ENCODE results near the gene NAPG. TPM values are rescaled to one million over a fixed set of nuclear protein-coding genes. Genes with fewer than 3 reads are reported as not detected.

The NAPG gene
- total and polyA plus RNA-seq, 10 of the 15 experiments (the other 5 are each of a cell fraction or from before 2014, with no cell fraction given), result 20.5 to 34.8 (median 24.0) TPM

DNA sequence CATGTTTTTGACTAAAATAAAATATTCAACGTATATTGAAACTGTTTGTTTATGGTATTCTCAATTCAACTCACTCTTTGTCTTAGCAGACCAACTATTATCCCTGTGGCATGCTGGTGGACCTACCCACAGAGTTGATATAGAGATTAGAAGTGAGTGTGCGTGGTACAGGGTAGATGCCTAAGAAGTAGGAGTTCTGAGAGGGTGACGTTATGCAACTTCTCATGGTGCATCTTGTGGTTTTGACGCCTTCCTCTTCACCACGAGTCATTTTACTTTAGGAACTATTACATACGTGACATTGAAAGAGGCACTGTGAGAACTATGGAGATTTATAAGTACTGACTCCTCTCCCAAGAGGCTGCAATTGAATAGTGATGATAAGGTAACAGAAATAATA is 26.6 kb upstream of the NAPG start:
- H3K27me3 ChIP-seq (replicated peaks in 1 of 2; ENCODE audit: control insufficient read depth in 2 of 2, insufficient read depth in 2 of 2, low read length in 1 of 2), result no peaks in the 10 kb centered on the region; a peak in 2 of 4 replicates
- H3K36me3 ChIP-seq (ENCODE audit: control insufficient read depth in 2 of 2, insufficient read depth in 2 of 2, low read length in 1 of 2), result no peaks in the 10 kb centered on the region
- H4K20me1 ChIP-seq (ENCODE audit: control insufficient read depth, insufficient read depth), result no peaks in the 10 kb centered on the region
- no peak for FAIRE-seq
- no peak overlapping the region for H3K9ac ChIP-seq (ENCODE audit: control insufficient read depth, insufficient read depth, low read length)
- no peak overlapping the region for H3K4me3 ChIP-seq
- in situ Hi-C loops (cut with MboI), result no loop called here
- ChIA-PET CTCF (no interaction called here), SMC1A (ENCODE audit: uncharacterized antibody, unreplicated experiment) (interaction anchor here (1.2 to 11.3 kb wide), 4 partner anchors 18 to 526 kb away, joined by 3 to 67 read pairs (median 6); no protein-coding TSS in a partner anchor), POLR2A (no interaction called here), RAD21 (ENCODE audit: unreplicated experiment) (no interaction called here)
- no TSS peak for BruUV-seq (replicated peaks)
- TF ChIP-seq JUNB (IDR thresholded peaks at IDR 0.05) (no peak), MEF2B (IDR thresholded peaks at IDR 0.05; ENCODE audit: partially characterized antibody, poor library complexity, severe bottlenecking) (peak; percentile 46), DPF2 (IDR thresholded peaks at IDR 0.05) (0 out of 2 replicates have a peak, but pooled peaks have one; percentile 45), ATF7 (IDR thresholded peaks at IDR 0.05; ENCODE audit: low read depth) (peak; percentile 93), MTA2 (IDR thresholded peaks at IDR 0.05; ENCODE audit: low read depth) (peak; percentile 57; the same call in 1 of the 2 replicates), MLLT1 (IDR thresholded peaks at IDR 0.05) (0 out of 2 replicates have a peak, but pooled peaks have one; percentile 38), SMC3 (IDR thresholded peaks at IDR 0.05; ENCODE audit: borderline replicate concordance, low read length) (no peak), HDGF (IDR thresholded peaks at IDR 0.05) (no peak), BMI1 (IDR thresholded peaks at IDR 0.05; ENCODE audit: borderline replicate concordance) (peak; percentile 57; the same call in 1 of the 2 replicates), RUNX3 (IDR thresholded peaks at IDR 0.05; ENCODE audit: low read length) (peak; percentile 55; the same call in 1 of the 2 replicates), IKZF1 (conservative IDR thresholded peaks at IDR 0.05) (peak; percentile 55; the same call in 1 of the 2 replicates), MAX (IDR thresholded peaks at IDR 0.05; ENCODE audit: low read depth, low read length) (no peak), IKZF2 (IDR thresholded peaks at IDR 0.05) (peak; percentile 49 to 60; a peak in 2 of 4 replicates), CBFB (IDR thresholded peaks at IDR 0.05; ENCODE audit: low read depth) (no peak), CREB1 (IDR thresholded peaks at IDR 0.05; ENCODE audit: low read depth) (no peak), BHLHE40 (IDR thresholded peaks at IDR 0.05; ENCODE audit: borderline replicate concordance in 1 of 2, low read depth in 2 of 2, low read length in 1 of 2) (peak in 1 of 2 experiments; percentile 21; a peak in 1 of 4 replicates), EP300 (IDR thresholded peaks at IDR 0.05; ENCODE audit: borderline replicate concordance in 1 of 2, control insufficient read depth in 1 of 2, low read depth in 2 of 2, low read length in 2 of 2) (peak in 1 of 2 experiments; percentile 60; a peak in 1 of 4 replicates), SPI1 (IDR thresholded peaks at IDR 0.05; ENCODE audit: borderline replicate concordance, insufficient read depth, low read depth, low read length) (no peak), NFYA (IDR thresholded peaks at IDR 0.05; ENCODE audit: borderline replicate concordance, low read depth, low read length) (no peak), CEBPB (IDR thresholded peaks at IDR 0.05; ENCODE audit: borderline replicate concordance in 1 of 2, low read depth in 2 of 2, low read length in 2 of 2) (no peak), HDAC6 (IDR thresholded peaks at IDR 0.05; ENCODE audit: unreplicated experiment) (no peak)
- TF ChIP-seq, protein P1, sequence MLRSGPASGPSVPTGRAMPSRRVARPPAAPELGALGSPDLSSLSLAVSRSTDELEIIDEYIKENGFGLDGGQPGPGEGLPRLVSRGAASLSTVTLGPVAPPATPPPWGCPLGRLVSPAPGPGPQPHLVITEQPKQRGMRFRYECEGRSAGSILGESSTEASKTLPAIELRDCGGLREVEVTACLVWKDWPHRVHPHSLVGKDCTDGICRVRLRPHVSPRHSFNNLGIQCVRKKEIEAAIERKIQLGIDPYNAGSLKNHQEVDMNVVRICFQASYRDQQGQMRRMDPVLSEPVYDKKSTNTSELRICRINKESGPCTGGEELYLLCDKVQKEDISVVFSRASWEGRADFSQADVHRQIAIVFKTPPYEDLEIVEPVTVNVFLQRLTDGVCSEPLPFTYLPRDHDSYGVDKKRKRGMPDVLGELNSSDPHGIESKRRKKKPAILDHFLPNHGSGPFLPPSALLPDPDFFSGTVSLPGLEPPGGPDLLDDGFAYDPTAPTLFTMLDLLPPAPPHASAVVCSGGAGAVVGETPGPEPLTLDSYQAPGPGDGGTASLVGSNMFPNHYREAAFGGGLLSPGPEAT (IDR thresholded peaks at IDR 0.05; ENCODE audit: low read depth), result peak; percentile 18; the same call in 1 of the 2 replicates
- WGBS (ENCODE audit: insufficient coverage, insufficient replicate concordance, low lambda C conversion rate, missing lambda C conversion rate), result 1% methylated on average over 6 of the region's 6 CpGs
- peak; percentile 79 for ATAC-seq
- H3K4me2 ChIP-seq (ENCODE audit: control insufficient read depth, insufficient read depth), result no peak overlapping the region
- H3K27ac ChIP-seq (ENCODE audit: control insufficient read depth, insufficient read depth), result no peak overlapping the region
- no peak for DNase-seq (ENCODE audit: low read depth, low spot score)
- H3K79me2 ChIP-seq (ENCODE audit: control insufficient read depth, insufficient read depth, low read length), result no peaks in the 10 kb centered on the region
- H3K9me3 ChIP-seq (replicated peaks; ENCODE audit: control insufficient read depth, insufficient read depth, low read length), result no peaks in the 10 kb centered on the region
- no peaks in the 10 kb centered on the region for H3K4me1 ChIP-seq (ENCODE audit: control insufficient read depth, insufficient read depth, low read length)
- intact Hi-C loops (cut with micrococcal nuclease; ENCODE audit: unreplicated experiment), result no loop called here
- no peak overlapping the region for H2AFZ ChIP-seq (ENCODE audit: control insufficient read depth, low read depth, low read length)

Measured in GM12878 (cell line).